Measurements from ENCODE around the gene JAM3.

DNA sequence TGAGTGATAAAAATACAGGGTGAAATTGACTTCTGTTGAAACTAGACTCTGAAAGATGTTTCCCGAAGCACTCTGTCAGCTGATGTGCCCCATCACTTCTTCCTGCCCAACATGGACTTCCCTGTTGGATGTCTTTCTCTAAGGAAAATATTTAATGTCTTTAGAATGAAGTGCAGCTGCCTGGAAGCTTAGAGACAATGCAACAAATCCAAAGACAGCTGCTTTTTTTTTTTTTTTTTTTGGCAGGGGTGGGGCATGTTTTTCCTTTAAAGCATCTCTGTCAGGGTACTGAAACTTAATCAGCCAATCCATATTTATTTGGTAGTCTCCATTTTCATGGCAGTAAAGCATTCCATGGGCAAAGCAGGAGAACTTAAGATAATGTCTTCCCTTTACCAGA is 5.9 kb downstream of the JAM3 start:
- TF ChIP-seq, protein P1, sequence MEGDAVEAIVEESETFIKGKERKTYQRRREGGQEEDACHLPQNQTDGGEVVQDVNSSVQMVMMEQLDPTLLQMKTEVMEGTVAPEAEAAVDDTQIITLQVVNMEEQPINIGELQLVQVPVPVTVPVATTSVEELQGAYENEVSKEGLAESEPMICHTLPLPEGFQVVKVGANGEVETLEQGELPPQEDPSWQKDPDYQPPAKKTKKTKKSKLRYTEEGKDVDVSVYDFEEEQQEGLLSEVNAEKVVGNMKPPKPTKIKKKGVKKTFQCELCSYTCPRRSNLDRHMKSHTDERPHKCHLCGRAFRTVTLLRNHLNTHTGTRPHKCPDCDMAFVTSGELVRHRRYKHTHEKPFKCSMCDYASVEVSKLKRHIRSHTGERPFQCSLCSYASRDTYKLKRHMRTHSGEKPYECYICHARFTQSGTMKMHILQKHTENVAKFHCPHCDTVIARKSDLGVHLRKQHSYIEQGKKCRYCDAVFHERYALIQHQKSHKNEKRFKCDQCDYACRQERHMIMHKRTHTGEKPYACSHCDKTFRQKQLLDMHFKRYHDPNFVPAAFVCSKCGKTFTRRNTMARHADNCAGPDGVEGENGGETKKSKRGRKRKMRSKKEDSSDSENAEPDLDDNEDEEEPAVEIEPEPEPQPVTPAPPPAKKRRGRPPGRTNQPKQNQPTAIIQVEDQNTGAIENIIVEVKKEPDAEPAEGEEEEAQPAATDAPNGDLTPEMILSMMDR (IDR thresholded peaks at IDR 0.05; ENCODE audit: extremely low read depth in 1 of 2, insufficient read depth in 1 of 2, low read depth in 1 of 2, low read length in 2 of 2): no peak
- TF ChIP-seq FOS (IDR thresholded peaks at IDR 0.05; ENCODE audit: borderline replicate concordance, insufficient read depth, low read length) (no peak), EZH2 (IDR thresholded peaks at IDR 0.05; ENCODE audit: borderline replicate concordance, low read depth, low read length, severe bottlenecking) (no peak), POLR2A (IDR thresholded peaks at IDR 0.05; ENCODE audit: low read depth, low read length) (no peak), MYC (IDR thresholded peaks at IDR 0.05; ENCODE audit: low read depth, low read length) (no peak), POLR2AphosphoS5 (IDR thresholded peaks at IDR 0.05; ENCODE audit: insufficient read depth, low read depth, low read length) (no peak), JUN (IDR thresholded peaks at IDR 0.05; ENCODE audit: borderline replicate concordance, insufficient read depth, insufficient read length, low read depth) (no peak), GATA2 (IDR thresholded peaks at IDR 0.05; ENCODE audit: insufficient read depth, insufficient read length, low read depth, low read length) (no peak)
- TF ChIP-seq, protein P2, sequence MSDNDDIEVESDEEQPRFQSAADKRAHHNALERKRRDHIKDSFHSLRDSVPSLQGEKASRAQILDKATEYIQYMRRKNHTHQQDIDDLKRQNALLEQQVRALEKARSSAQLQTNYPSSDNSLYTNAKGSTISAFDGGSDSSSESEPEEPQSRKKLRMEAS (IDR thresholded peaks at IDR 0.05; ENCODE audit: insufficient read depth, insufficient read length): no peak
